ENCODE results near the gene LRRC8E.
"Not testable (repeated sequence)": the region's sequence is repeated elsewhere in the genome, so short reads cannot be mapped to it uniquely, and the experiment has no call there.

Gene LRRC8E

GRCh38 chr19:7855426-7856108 lies 32.7 kb upstream of the LRRC8E start:
- no peak for DNase-seq

- no peak for DNase-seq
These were observed 32.2 kb upstream of the LRRC8E start for GRCh38 chr19:7856109-7856591.

GRCh38 chr19:7856679-7857663 lies 31.3 kb upstream of the LRRC8E start:
- DNase-seq: no peak

- no peak for DNase-seq
These were observed 30.6 kb upstream of the LRRC8E start for GRCh38 chr19:7857727-7858108.

DNA sequence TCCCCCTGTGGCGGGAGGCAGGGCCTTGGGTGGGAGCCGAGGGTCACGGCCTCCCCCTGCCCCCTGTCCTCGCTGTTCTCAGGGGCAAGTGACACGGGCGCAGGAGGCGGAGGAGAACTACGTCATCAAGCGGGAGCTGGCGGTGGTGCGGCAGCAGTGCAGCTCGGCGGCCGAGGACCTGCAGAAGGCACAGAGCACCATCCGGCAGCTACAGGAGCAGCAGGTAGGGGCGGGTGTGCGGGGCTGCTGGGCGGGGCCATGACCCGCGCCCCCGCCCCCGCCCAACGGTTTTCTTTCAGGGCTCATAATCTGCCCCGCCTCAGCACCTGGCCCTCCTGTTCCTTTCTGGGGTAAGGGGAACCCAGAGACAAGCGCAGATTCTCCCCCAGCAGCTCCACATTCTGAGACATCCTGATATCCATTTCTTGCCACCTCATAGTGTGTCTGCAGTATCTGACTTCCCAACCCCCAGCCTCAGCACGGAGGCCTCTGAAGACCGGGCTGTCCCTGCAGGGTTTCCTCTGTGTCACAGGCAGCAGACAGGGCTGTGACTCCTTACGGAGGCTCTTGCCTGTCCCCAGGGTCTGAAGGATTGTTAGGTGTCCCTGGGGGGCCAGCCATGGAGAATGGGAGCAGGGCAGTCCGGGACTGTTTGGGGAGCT lies 30.1 kb upstream of the LRRC8E start:
- no peak for DNase-seq

GRCh38 chr19:7859087-7859486 lies 29.2 kb upstream of the LRRC8E start:
- not testable (repeated sequence) for DNase-seq

DNA sequence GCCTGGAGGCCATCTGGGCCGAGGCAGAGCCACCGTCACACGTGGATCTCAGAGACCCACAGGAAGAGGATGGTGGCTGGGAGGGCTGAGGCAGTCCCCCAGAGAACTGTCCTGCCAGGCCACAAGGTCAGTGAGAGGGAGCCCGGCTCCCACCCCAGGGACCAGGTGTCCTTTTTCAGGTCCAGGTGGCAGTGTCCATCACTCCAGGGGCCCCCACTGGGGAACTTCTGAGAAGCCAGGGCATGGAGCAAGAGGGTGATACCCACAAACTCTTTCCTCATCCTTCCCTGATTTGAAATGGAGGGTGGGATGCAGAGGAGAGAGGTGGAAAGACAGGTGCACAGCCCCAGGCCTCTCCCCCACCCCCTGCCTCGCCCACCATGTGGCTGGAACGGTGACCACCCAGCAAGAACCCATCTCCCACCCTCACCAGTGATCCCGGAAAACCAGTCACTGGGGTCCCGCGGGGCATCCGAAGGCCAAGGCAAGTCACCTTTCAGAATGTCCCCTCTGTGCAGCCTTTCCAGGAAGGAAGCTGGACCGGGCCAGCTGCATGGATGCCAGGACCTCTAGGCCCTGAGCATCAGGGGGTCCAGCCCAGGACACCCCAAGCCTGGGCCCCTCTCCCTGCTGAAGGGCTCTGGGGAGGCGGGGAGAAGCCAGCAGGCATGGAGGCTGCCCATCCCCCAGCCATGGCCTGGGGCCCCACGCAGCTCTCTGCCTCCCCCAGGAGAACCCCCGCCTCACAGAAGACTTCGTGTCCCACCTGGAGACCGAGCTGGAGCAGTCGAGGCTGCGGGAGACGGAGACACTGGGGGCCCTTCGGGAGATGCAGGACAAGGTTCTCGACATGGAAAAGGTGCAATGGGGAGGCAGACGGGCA lies 28.2 kb upstream of the LRRC8E start:
- no peak for DNase-seq

GRCh38 chr19:7860714-7861618 lies 27.3 kb upstream of the LRRC8E start:
- no peak for DNase-seq

- no peak for DNase-seq
These were observed 26.5 kb upstream of the LRRC8E start for GRCh38 chr19:7861619-7862412.

DNA sequence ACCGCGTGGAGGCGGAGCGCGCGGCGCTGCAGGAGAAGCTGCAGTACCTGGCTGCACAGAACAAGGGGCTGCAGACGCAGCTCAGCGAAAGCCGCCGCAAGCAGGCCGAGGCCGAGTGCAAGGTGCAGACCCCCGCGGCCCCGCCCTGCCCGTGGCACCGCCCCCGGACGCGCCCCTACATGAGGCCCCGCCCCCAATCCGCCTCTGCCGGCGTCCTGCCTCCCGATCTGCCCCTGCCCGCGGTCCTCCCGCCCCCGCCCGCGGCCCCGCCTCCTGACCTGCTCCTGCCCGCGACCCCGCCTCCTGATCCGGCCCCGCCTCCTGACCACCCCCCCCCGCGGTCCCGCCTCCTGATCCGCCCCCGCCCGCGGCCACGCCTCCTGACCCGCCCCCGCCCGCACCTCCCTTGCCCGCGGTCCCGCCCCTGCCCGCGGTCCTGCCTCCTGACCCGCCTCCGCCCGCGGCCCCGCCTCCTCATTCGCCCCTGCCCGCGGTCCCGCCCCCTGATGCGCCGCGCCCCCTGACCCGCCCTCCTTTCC lies 25.8 kb upstream of the LRRC8E start:
- peak; percentile 50 for DNase-seq

DNA sequence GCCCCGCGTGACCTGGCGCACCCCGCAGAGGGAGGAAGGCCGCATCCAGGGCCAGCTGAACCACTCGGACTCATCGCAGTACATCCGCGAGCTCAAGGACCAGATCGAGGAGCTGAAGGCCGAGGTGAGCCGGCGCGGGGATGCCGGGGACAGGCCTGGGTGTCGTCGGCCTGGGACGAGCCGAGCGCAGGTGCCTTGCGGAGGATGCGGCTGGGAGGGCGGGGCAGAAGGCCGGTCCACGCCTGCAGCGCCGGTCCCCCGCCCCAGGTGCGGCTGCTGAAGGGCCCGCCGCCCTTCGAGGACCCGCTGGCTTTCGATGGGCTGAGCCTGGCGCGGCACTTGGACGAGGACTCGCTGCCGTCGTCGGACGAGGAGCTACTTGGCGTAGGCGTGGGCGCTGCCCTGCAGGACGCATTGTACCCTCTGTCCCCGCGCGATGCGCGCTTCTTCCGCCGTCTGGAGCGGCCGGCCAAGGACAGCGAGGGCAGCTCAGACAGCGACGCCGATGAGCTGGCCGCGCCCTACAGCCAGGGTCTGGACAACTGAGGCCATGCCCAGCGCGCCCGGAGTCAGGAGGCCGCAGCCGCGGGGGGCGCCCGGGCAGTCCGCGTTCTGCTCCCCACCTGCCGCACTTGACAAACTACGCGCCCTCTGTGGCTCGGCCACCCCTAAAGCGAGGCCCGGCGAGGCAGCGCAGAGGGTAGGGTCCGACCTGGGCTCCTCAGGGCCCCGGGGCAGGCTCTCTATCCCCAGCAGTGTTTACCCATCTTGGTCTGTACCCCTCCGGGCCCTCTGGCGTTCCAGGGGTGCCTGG lies 24.9 kb upstream of the LRRC8E start:
- no peak for DNase-seq

DNA sequence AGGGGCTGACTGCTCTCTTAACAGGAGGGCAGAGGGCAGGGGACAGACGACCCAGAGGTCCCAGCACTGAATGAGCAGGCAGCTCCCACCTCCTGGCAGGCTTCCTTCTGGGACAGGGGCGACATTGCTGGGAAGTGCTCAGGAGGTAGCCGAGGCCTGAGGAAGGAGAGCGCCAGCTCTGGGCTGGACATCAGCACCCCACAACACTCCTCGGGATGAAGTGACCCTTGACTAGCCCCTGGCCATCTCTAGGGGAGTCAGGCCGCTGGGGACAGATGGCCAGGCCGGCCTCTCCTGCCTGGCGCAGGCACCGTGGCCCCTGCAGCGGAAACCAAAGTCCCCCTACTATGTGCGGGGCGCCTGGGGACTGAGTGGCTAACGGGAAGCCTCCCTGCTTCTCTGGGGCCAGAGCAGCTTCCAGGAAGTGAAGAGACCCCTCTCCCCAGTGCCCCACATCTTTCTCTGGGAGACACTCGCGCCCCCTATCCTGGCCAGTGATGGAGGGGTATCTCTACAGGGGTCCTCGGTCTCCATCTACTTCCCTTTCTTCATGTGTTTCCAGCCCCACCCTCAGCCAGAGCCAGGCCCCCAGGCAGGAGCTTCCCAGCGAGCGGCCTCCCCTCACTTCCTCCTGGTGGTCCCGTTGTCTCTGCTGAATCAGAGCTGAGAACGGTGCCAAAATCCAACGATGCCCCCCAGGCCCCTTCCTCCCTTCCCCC lies 24.2 kb upstream of the LRRC8E start:
- DNase-seq: no peak

GRCh38 chr19:7864690-7865074 lies 23.6 kb upstream of the LRRC8E start:
- DNase-seq: no peak

DNA sequence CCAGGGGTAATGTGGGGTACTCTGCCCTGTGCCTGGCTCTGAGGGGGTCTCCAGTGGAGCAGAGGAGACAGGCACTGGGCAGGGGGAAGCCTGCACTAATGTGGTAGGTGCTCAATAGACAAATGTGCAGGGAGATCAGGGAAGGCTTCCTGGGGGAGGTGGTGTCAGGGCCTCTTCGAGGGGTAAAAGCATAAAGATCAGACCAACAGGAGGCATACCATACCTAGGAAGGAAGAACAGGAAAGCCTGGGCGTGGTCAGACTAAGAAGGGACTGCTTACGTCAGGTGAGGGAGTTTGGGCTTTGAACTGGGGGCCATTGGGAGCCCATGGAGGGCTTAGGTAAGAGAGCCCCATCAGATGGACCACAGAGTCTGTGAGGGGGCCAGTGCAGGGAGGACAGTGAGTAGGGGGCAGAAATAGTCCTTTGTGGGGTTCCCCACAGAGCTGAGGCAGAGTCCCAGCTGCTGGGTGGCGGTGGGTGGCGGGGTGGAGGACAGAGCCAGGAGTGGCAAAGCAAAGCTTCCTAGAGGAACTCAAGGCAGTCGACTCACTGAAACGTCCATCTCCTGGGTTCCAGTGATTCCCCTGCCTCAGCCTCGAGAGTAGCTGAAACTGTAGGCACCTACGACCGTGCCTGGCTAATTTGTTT lies 22.9 kb upstream of the LRRC8E start:
- DNase-seq: no peak

DNA sequence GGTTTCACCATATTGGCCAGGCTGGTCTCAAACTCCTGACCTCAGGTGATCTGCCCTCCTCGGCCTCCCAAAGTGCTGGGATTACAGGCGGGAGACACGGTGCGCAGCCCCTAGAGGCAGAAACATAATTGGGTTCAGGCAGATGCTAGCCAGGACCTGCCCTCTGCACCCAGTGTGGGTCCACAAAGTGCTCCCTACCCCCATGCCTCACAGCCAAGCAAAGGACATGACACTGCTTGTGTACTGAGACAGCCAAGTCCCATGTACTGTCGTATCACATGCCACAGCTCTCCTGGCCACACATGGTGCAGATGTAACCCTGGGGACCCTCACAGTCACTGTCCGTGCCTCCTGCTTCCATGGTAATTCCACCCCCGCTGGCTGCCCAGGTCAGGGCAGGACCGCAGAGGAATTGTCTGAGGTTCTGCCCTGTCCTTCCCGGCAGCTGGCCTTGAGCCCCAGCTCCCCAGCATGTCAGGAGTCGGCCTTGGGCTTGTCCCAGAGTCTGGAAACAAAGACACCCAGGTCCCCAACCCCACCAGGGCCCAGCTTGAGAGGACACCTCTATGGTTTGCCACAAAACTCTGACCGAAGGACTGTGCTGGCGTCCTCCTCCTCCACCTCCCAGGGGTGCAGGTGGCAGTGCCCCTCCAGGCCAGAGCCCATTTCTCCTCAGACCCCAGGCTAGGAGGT lies 21.8 kb upstream of the LRRC8E start:
- DNase-seq: no peak

- no peak for DNase-seq
These were observed 21.0 kb upstream of the LRRC8E start for GRCh38 chr19:7867092-7867844.

GRCh38 chr19:7868326-7868670 lies 20.0 kb upstream of the LRRC8E start:
- DNase-seq: no peak
